ENCODE measurements around the gene NT5DC4. TPM values are rescaled to one million over a fixed set of nuclear protein-coding genes. Genes with fewer than 3 reads are reported as not detected.
"Not testable (repeated sequence)": the region's sequence is repeated elsewhere in the genome, so short reads cannot be mapped to it uniquely, and the experiment has no call there.

NT5DC4 gene
- total RNA-seq, 3 donors from 2014 or later = not detected

DNA sequence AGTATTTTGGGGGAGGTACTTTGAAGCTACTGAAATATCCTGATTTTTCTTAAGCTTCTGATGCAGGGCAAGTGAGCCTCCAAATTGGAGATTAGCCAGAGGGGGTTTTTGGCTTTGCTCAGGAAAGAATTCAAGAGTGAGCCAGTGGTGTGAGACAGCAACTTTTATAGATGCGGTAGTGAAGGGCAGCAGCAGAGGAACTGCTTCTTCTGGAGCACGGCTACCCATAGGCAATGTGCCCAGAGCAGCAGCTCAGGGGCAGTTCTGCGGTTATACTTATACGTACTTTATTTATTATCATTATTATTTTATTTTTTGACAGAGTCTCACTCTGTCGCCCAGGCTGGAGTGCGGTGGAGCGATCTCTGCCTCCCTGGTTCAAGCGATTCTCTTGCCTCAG, 19.8 kb upstream of the NT5DC4 start:
- TF ChIP-seq, protein P1, sequence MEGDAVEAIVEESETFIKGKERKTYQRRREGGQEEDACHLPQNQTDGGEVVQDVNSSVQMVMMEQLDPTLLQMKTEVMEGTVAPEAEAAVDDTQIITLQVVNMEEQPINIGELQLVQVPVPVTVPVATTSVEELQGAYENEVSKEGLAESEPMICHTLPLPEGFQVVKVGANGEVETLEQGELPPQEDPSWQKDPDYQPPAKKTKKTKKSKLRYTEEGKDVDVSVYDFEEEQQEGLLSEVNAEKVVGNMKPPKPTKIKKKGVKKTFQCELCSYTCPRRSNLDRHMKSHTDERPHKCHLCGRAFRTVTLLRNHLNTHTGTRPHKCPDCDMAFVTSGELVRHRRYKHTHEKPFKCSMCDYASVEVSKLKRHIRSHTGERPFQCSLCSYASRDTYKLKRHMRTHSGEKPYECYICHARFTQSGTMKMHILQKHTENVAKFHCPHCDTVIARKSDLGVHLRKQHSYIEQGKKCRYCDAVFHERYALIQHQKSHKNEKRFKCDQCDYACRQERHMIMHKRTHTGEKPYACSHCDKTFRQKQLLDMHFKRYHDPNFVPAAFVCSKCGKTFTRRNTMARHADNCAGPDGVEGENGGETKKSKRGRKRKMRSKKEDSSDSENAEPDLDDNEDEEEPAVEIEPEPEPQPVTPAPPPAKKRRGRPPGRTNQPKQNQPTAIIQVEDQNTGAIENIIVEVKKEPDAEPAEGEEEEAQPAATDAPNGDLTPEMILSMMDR (IDR thresholded peaks at IDR 0.05) = no peak
- no peak overlapping the region for H3K4me3 ChIP-seq
- no peaks in the 10 kb centered on the region for H3K4me1 ChIP-seq (ENCODE audit: low read depth)
- intact Hi-C loops (cut with DNase I, micrococcal nuclease) = no loop called here
- H3K9me3 ChIP-seq = no peaks in the 10 kb centered on the region
- DNase-seq (no peak), ATAC-seq (peak; percentile 48)
- H3K36me3 ChIP-seq (ENCODE audit: low read depth) = no peaks in the 10 kb centered on the region

DNA sequence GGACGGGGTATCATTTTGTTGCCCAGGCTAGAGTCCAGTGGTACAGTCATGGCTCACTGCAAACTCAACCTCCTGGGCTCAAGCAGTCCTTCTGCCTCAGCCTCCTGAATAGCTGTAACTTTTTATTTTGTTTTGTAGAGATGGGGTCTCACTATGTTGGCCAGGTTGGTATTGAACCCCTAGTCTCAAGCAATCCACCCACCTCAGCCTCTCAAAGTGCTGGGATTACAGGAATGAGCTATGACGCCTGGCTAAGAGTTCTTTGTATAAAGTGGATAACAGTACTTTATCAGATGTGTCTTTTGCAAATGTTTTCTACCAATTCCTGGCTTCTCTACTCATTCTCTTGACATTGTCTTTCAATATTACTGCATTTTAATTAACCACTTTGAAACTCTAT, 17.1 kb upstream of the NT5DC4 start:
- DNase-seq (no peak), ATAC-seq (no peak)
- no peaks in the 10 kb centered on the region for H3K4me1 ChIP-seq (ENCODE audit: low read depth)
- H3K9me3 ChIP-seq = no peaks in the 10 kb centered on the region
- H3K4me3 ChIP-seq = no peak overlapping the region
- intact Hi-C loops (cut with DNase I, micrococcal nuclease) = no loop called here
- TF ChIP-seq, protein P1 (IDR thresholded peaks at IDR 0.05) = no peak
- H3K36me3 ChIP-seq (ENCODE audit: low read depth) = no peaks in the 10 kb centered on the region

GRCh38 chr2:112705575-112705974, 15.2 kb upstream of the NT5DC4 start:
- ATAC-seq = no peak
- no peaks in the 10 kb centered on the region for H3K4me1 ChIP-seq (ENCODE audit: low read depth)
- TF ChIP-seq, protein P1 (IDR thresholded peaks at IDR 0.05) = no peak
- no peaks in the 10 kb centered on the region for H3K9me3 ChIP-seq
- no peak for DNase-seq
- intact Hi-C loops (cut with DNase I, micrococcal nuclease) = no loop called here
- no peak overlapping the region for H3K4me3 ChIP-seq
- H3K36me3 ChIP-seq (ENCODE audit: low read depth) = no peaks in the 10 kb centered on the region

GRCh38 chr2:112706170-112706664, 14.6 kb upstream of the NT5DC4 start:
- ATAC-seq = peak; percentile 57
- no peaks in the 10 kb centered on the region for H3K9me3 ChIP-seq
- TF ChIP-seq, protein P1 (IDR thresholded peaks at IDR 0.05) = no peak
- H3K36me3 ChIP-seq (ENCODE audit: low read depth) = no peaks in the 10 kb centered on the region
- H3K4me1 ChIP-seq (ENCODE audit: low read depth) = no peaks in the 10 kb centered on the region
- no peak overlapping the region for H3K4me3 ChIP-seq
- DNase-seq = no peak
- intact Hi-C loops (cut with DNase I, micrococcal nuclease) = no loop called here

- ATAC-seq; H3K9me3 ChIP-seq; H3K36me3 ChIP-seq (ENCODE audit: low read depth); DNase-seq; H3K4me1 ChIP-seq (ENCODE audit: low read depth); H3K4me3 ChIP-seq; intact Hi-C loops (cut with DNase I, micrococcal nuclease): not testable (repeated sequence)
Observed at GRCh38 chr2:112706947-112707346, 13.9 kb upstream of the NT5DC4 start.

- intact Hi-C loops (cut with DNase I, micrococcal nuclease) = no loop called here
- no peak for DNase-seq
- no peaks in the 10 kb centered on the region for H3K36me3 ChIP-seq (ENCODE audit: low read depth)
- no peaks in the 10 kb centered on the region for H3K4me1 ChIP-seq (ENCODE audit: low read depth)
- no peak overlapping the region for H3K4me3 ChIP-seq
- TF ChIP-seq, protein P1 (IDR thresholded peaks at IDR 0.05) = no peak
- H3K9me3 ChIP-seq = no peaks in the 10 kb centered on the region
- no peak for ATAC-seq
Observed at GRCh38 chr2:112708968-112709367, 11.9 kb upstream of the NT5DC4 start.
